Measurements from ENCODE around the gene MTX2. TPM values are rescaled to one million over a fixed set of nuclear protein-coding genes. Genes with fewer than 3 reads are reported as not detected.
"Not testable (repeated sequence)": the region's sequence is repeated elsewhere in the genome, so short reads cannot be mapped to it uniquely, and the experiment has no call there.

The MTX2 gene
- total and polyA plus RNA-seq, 8 donors, result 12.2 to 150 (median 37.1) TPM

DNA sequence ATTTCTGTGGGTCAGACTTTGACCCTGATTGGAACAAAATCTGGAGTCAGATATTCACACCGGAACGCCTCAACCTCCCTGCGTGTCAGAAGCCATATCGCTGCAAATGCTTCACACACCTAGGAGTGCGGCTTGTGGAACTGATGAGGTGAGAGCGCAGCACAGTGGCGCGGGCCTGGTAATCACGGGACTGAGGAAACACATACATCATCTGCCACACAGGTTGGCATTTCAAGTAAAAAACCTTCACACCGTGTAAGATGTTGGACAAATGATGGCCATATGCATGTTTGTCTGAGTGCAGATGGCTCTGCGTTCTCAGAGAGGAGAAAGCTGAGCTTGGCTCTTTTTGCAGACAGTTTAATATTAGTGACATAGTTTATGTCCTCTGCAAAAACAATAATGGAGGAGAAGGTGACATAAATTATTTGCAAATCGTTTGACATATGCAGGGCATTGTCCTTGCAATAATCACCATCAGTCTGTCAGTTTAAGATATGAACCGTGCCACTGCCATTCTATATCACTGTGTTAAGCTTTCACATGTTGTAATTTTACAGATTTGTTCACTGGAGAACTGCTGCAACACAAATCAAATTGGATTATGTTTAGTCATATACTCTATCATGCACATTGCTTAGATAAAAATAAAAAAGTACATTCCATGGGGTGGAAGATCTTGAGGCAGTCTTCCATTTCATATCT lies 101.4 kb downstream of the MTX2 start:
- H3K27me3 ChIP-seq, result no peaks in the 10 kb centered on the region
- H3K4me1 ChIP-seq, result no peaks in the 10 kb centered on the region
- WGBS, 5 donors, result 64 to 73% (median 68%) methylated on average over 13 of the region's 13 CpGs
- intact Hi-C loops (cut with DNase I; ENCODE audit: low total_unique reads), result no loop called here
- no peaks in the 10 kb centered on the region for H3K9me3 ChIP-seq
- no peak overlapping the region for H3K4me3 ChIP-seq
- no peak for TF ChIP-seq POLR2AphosphoS5 (IDR thresholded peaks at IDR 0.05)
- TF ChIP-seq, protein P1, sequence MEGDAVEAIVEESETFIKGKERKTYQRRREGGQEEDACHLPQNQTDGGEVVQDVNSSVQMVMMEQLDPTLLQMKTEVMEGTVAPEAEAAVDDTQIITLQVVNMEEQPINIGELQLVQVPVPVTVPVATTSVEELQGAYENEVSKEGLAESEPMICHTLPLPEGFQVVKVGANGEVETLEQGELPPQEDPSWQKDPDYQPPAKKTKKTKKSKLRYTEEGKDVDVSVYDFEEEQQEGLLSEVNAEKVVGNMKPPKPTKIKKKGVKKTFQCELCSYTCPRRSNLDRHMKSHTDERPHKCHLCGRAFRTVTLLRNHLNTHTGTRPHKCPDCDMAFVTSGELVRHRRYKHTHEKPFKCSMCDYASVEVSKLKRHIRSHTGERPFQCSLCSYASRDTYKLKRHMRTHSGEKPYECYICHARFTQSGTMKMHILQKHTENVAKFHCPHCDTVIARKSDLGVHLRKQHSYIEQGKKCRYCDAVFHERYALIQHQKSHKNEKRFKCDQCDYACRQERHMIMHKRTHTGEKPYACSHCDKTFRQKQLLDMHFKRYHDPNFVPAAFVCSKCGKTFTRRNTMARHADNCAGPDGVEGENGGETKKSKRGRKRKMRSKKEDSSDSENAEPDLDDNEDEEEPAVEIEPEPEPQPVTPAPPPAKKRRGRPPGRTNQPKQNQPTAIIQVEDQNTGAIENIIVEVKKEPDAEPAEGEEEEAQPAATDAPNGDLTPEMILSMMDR (IDR thresholded peaks at IDR 0.05), result no peak
- no peaks in the 10 kb centered on the region for H3K36me3 ChIP-seq
- DNase-seq, result peak in 1 of 2 donors; percentile 9
- H3K27ac ChIP-seq, result no peak overlapping the region

- WGBS, 5 donors, result 57 to 88% (median 72%) methylated on average over 1 of the region's 1 CpG
- intact Hi-C loops (cut with DNase I; ENCODE audit: low total_unique reads); H3K27ac ChIP-seq; DNase-seq; H3K4me1 ChIP-seq; H3K36me3 ChIP-seq; H3K4me3 ChIP-seq; H3K27me3 ChIP-seq: not testable (repeated sequence)
- peaks cover 1 to 12% (median 8%) of the 10 kb centered on the region in 4 donors for H3K9me3 ChIP-seq
Observed at GRCh38 chr2:176373155-176373554, 103.9 kb downstream of the MTX2 start.

DNA sequence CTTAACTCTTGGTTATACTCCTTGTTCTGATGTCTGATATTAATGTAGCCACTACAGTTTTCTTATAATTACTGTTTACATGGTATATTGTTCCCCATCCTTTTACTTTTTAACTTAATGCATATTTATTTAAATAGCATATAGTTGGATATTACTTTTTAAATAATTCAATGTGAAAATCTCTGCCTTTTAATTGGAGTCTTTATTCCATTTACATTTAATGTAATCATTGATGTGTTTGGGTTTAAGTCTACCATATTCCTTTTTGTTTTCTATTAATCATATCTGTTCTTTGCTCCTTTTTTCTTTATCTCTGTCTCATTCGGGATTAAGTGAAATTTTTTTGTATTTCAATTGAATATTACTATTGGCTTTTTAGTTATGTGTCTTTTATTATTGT lies 109.1 kb downstream of the MTX2 start:
- H3K4me3 ChIP-seq, result no peak overlapping the region
- no peaks in the 10 kb centered on the region for H3K4me1 ChIP-seq
- WGBS, 5 donors, result 84 to 98% (median 95%) methylated on average over 1 of the region's 1 CpG
- no peaks in the 10 kb centered on the region for H3K36me3 ChIP-seq
- intact Hi-C loops (cut with DNase I; ENCODE audit: low total_unique reads), result no loop called here
- no peak for DNase-seq
- no peak overlapping the region for H3K27ac ChIP-seq
- TF ChIP-seq POLR2A (IDR thresholded peaks at IDR 0.05), result no peak
- TF ChIP-seq, protein P1 (IDR thresholded peaks at IDR 0.05), result no peak
- TF ChIP-seq EP300 (IDR thresholded peaks at IDR 0.05), result no peak
- TF ChIP-seq POLR2AphosphoS5 (IDR thresholded peaks at IDR 0.05), result no peak
- H3K27me3 ChIP-seq, result no peaks in the 10 kb centered on the region
- H3K9me3 ChIP-seq, result peaks cover 3 to 23% (median 10%) of the 10 kb centered on the region in 4 donors

DNA sequence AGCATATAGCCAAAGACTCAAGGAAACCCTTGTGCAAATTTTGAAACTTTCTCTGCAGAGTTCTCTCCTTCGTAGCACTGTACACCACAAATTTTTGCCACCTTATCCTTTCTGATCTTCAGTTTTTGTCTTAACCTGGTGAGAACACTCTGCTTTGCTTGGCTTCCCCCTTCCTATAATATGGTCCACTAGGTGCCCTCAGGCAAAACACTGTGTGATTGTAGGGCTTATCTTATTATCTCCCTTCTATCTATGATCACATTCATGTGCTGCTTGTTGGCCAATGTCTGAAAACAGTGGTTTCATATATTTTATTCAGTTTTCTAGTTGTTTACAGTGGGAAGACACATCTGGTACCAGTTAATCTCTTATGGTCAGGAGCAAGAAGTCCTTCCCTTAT lies 111.1 kb downstream of the MTX2 start:
- H3K4me1 ChIP-seq, result no peaks in the 10 kb centered on the region
- no peak for TF ChIP-seq POLR2A (IDR thresholded peaks at IDR 0.05)
- TF ChIP-seq, protein P1 (IDR thresholded peaks at IDR 0.05), result no peak
- no peak for TF ChIP-seq EP300 (IDR thresholded peaks at IDR 0.05)
- no peak for TF ChIP-seq POLR2AphosphoS5 (IDR thresholded peaks at IDR 0.05)
- intact Hi-C loops (cut with DNase I; ENCODE audit: low total_unique reads), result no loop called here
- no peak overlapping the region for H3K27ac ChIP-seq
- WGBS, 5 donors, result 77 to 94% (median 90%) methylated on average over 1 of the region's 1 CpG
- no peak for DNase-seq
- H3K4me3 ChIP-seq, result no peak overlapping the region
- H3K9me3 ChIP-seq, result peaks cover 3 to 23% (median 10%) of the 10 kb centered on the region in 4 donors
- H3K27me3 ChIP-seq, result no peaks in the 10 kb centered on the region
- H3K36me3 ChIP-seq, result no peaks in the 10 kb centered on the region

DNA sequence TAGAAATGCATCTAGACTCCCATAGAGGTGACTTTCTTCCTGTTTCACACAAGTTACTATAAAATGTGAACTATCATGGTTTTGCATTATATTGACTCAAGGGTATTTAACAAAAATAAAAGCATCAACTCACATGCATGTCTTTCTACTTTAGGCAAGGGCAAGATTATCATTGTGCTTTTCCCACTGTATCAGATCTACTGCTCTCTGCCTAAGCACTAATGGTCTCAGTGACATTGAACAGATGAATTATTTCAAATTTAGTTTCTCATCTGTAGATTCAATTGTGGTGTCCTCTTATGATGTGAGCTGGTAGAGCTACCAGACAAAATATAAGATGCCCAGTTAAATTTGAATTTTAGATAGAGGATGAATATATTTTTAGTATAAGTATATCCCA lies 113.9 kb downstream of the MTX2 start:
- no peak for DNase-seq
- Histone ChIP-seq H3K27me3 (no peaks in the 10 kb centered on the region), H3K36me3 (no peaks in the 10 kb centered on the region), H3K9me3 (peaks cover under 1 to 12% (median 4%) of the 10 kb centered on the region in 4 donors), H3K4me1 (no peaks in the 10 kb centered on the region), H3K4me3 (no peak overlapping the region), H3K27ac (no peak overlapping the region)
- intact Hi-C loops (cut with DNase I; ENCODE audit: low total_unique reads), result no loop called here
- TF ChIP-seq POLR2A (IDR thresholded peaks at IDR 0.05) (no peak), POLR2AphosphoS5 (IDR thresholded peaks at IDR 0.05) (no peak), EP300 (IDR thresholded peaks at IDR 0.05) (no peak)
- TF ChIP-seq, protein P1 (IDR thresholded peaks at IDR 0.05), result no peak

Measured in stomach (tissue), 9 donors.